SK-N-SH treated with all-trans-retinoic acid at 6 μM for 48 hours (cell line): Measurements from ENCODE around the gene ORM1.

Experiments
- BACH2 ChIP-seq: fragments of 250-450 bp; sonication (Bioruptor Pico); IDR thresholded peaks from 2 replicates; pipeline ENCODE4 v1.9.0; 2021; ENCODE audit warnings: mild to moderate bottlenecking, borderline replicate concordance
- CREB5 ChIP-seq: fragments of 250-450 bp; sonication (Bioruptor Pico); IDR thresholded peaks from 2 replicates; pipeline ENCODE4 v1.5.1; 2020; ENCODE audit warnings: low read depth, mild to moderate bottlenecking, moderate library complexity
- ESRRG ChIP-seq: fragments of 250-450 bp; sonication (Bioruptor Pico); IDR thresholded peaks from 2 replicates; pipeline ENCODE4 v1.6.1; 2021; ENCODE audit warnings: mild to moderate bottlenecking
- GLIS3 ChIP-seq: fragments of 250-450 bp; sonication (Bioruptor Pico); IDR thresholded peaks from 2 replicates; pipeline ENCODE4 v1.5.0; 2020; ENCODE audit warnings: mild to moderate bottlenecking, moderate library complexity
- SNAI2 ChIP-seq: fragments of 250-450 bp; sonication (Bioruptor Pico); IDR thresholded peaks from 2 replicates; pipeline ENCODE4 v1.5.0; 2020; ENCODE audit warnings: mild to moderate bottlenecking, moderate library complexity
- ZC3H10 ChIP-seq: fragments of 250-450 bp; sonication (Bioruptor Pico); IDR thresholded peaks from 2 replicates; pipeline ENCODE4 v1.5.1; 2021; ENCODE audit warnings: mild to moderate bottlenecking, moderate library complexity
- ZFP3 ChIP-seq: fragments of 250-450 bp; sonication (Bioruptor Pico); IDR thresholded peaks from 2 replicates; pipeline ENCODE4 v1.5.0; 2020; ENCODE audit warnings: mild to moderate bottlenecking, moderate library complexity
- ZFP30 ChIP-seq: fragments of 450-650 bp; formaldehyde crosslinking; IDR thresholded peaks from 2 replicates; pipeline ENCODE4 v1.5.0; 2022; ENCODE audit warnings: mild to moderate bottlenecking, moderate library complexity
- ZNF8 ChIP-seq: fragments of 450-650 bp; formaldehyde crosslinking; IDR thresholded peaks from 2 replicates; pipeline ENCODE4 v1.5.0; 2020; ENCODE audit warnings: mild to moderate bottlenecking, moderate library complexity
- TF ChIP-seq, protein P1 (sequence below): fragments of 250-450 bp; sonication (Bioruptor Pico); IDR thresholded peaks from 2 replicates; pipeline ENCODE4 v1.8.0; 2021; ENCODE audit warnings: low read depth, mild to moderate bottlenecking, moderate library complexity, borderline replicate concordance

- no peak for TF ChIP-seq ZC3H10 (CRISPR knock-in tag)
- no peak for TF ChIP-seq ESRRG (CRISPR knock-in tag)
- TF ChIP-seq BACH2 (CRISPR knock-in tag): no peak
- no peak for TF ChIP-seq CREB5 (CRISPR knock-in tag)
- no peak for TF ChIP-seq ZNF8 (CRISPR knock-in tag)
- TF ChIP-seq ZFP30 (CRISPR knock-in tag): no peak
- no peak for TF ChIP-seq GLIS3 (CRISPR knock-in tag)
- TF ChIP-seq ZFP3 (CRISPR knock-in tag): no peak
- TF ChIP-seq, protein P1, sequence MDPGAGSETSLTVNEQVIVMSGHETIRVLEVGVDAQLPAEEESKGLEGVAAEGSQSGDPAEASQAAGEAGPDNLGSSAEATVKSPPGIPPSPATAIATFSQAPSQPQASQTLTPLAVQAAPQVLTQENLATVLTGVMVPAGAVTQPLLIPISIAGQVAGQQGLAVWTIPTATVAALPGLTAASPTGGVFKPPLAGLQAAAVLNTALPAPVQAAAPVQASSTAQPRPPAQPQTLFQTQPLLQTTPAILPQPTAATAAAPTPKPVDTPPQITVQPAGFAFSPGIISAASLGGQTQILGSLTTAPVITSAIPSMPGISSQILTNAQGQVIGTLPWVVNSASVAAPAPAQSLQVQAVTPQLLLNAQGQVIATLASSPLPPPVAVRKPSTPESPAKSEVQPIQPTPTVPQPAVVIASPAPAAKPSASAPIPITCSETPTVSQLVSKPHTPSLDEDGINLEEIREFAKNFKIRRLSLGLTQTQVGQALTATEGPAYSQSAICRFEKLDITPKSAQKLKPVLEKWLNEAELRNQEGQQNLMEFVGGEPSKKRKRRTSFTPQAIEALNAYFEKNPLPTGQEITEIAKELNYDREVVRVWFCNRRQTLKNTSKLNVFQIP (CRISPR knock-in tag): no peak
- TF ChIP-seq SNAI2 (CRISPR knock-in tag): no peak
Measured at GRCh38 chr9:114316605-114317230, 6.2 kb upstream of the ORM1 start.
